Fibroblast of villous mesenchyme (primary cell): ENCODE data around the gene ABLIM1. TPM values are rescaled to one million over a fixed set of nuclear protein-coding genes. Genes with fewer than 3 reads are reported as not detected.
A peak's percentile ranks its signal among the peaks of the same experiment; 100 is the strongest.

Source experiments
- DNase-seq: peaks from one replicate; pipeline ENCODE4 v3.0.0-alpha.2; 2010; ENCODE audit warnings: low read depth
- H3K4me3 ChIP-seq: 2 replicates; pipeline ENCODE4 v1.5.1; 2011; ENCODE audit warnings: low read depth, mild to moderate bottlenecking, low read length
- total RNA-seq: library from RNA; depleted of rRNA; stranded (reverse); fragments of >200 nt; gene quantifications from 2 replicates; pipeline ENCODE4 v1.2.3, GENCODE V29; 2012
- TF ChIP-seq, protein P1 (sequence below): IDR thresholded peaks from 2 replicates; pipeline ENCODE4 v1.5.1; 2012; ENCODE audit warnings: low read depth, mild to moderate bottlenecking, low read length; ENCODE audit not compliant: insufficient read depth

Gene ABLIM1
- total RNA-seq, 1 donor: 18.6 TPM

DNA sequence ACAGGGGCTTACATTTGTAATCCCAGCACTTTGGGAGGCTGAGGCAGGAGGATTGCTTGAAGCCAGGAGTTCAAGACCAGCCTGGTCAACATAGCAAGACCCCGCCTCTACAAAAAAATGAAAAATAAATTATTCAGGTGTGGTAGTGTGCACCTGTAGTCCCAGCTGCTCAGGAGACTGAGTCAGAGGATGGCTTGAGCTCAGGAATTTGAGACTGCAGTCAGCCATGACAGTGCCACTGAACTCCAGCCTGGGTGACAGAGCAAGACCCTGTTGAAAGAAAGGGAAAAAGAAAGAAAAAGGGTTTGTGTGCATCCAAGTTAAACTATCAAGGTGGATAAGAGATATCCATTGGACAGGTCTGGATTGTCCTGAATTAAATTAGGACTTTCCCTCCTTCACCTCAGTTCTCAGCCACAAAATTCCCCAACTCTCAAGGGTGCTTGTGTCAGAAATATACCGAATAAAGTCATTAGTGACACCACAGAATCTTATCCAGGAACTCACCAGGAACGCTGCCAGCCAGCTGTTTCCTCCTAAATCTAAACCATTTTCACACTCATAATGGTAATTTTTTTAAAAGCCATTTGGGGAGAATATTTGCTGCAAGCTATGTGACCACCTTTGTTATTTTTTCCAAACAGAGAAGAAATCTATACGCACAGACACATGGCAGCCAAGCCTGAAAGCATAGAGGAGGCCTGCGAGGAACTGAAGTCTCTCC, 265.8 kb downstream of the ABLIM1 start:
- TF ChIP-seq, protein P1, sequence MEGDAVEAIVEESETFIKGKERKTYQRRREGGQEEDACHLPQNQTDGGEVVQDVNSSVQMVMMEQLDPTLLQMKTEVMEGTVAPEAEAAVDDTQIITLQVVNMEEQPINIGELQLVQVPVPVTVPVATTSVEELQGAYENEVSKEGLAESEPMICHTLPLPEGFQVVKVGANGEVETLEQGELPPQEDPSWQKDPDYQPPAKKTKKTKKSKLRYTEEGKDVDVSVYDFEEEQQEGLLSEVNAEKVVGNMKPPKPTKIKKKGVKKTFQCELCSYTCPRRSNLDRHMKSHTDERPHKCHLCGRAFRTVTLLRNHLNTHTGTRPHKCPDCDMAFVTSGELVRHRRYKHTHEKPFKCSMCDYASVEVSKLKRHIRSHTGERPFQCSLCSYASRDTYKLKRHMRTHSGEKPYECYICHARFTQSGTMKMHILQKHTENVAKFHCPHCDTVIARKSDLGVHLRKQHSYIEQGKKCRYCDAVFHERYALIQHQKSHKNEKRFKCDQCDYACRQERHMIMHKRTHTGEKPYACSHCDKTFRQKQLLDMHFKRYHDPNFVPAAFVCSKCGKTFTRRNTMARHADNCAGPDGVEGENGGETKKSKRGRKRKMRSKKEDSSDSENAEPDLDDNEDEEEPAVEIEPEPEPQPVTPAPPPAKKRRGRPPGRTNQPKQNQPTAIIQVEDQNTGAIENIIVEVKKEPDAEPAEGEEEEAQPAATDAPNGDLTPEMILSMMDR: no peak
- DNase-seq: no peak
- H3K4me3 ChIP-seq: no peak overlapping the region

DNA sequence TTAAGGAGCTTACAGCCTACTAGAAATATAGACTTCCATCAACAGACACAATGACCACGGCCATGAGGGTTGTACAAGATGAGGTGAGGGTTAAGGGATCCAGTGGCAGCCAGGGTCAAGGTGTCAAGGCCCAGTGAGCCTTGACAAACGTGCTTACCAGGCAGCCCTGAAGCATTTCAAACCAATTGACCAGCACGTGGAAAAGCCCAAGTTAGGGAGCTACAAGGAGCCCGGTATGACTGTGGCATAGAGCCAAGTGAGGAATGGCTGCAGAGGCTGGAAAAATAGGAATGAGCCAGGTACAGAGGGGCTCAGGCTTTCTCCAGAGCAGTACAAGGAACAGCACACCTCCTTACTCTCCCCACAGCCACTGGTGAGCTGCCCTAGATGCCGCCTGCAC, 266.5 kb downstream of the ABLIM1 start:
- DNase-seq: no peak
- H3K4me3 ChIP-seq: no peak overlapping the region
- TF ChIP-seq, protein P1: no peak

GRCh38 chr10:114389426-114389825, 268.6 kb downstream of the ABLIM1 start:
- DNase-seq: peak; percentile 78

GRCh38 chr10:114388275-114388674, 269.8 kb downstream of the ABLIM1 start:
- DNase-seq: no peak
- H3K4me3 ChIP-seq: no peak overlapping the region
- TF ChIP-seq, protein P1: no peak

More at GRCh38 chr10:114389426-114389825, 268.6 kb downstream of the ABLIM1 start:
- TF ChIP-seq, protein P1: no peak
- no peak overlapping the region for H3K4me3 ChIP-seq

GRCh38 chr10:114387784-114388183, 270.3 kb downstream of the ABLIM1 start:
- no peak overlapping the region for H3K4me3 ChIP-seq
- TF ChIP-seq, protein P1: peak; percentile 8
- DNase-seq: no peak

GRCh38 chr10:114386452-114386851, 271.6 kb downstream of the ABLIM1 start:
- H3K4me3 ChIP-seq: no peak overlapping the region
- TF ChIP-seq, protein P1: no peak
- DNase-seq: no peak

GRCh38 chr10:114385557-114385956, 272.5 kb downstream of the ABLIM1 start:
- TF ChIP-seq, protein P1: no peak
- no peak for DNase-seq
- no peak overlapping the region for H3K4me3 ChIP-seq
